Measurements from ENCODE around the gene QSOX1.

- TF ChIP-seq CTCF (IDR thresholded peaks at IDR 0.05; ENCODE audit: insufficient read depth, low read length, poor library complexity, severe bottlenecking): no peak
- TF ChIP-seq EZH2phosphoT487 (conservative IDR thresholded peaks at IDR 0.05; ENCODE audit: low read length): no peak
These were observed 1.5 kb downstream of the QSOX1 start for GRCh38 chr1:180156201-180156600.

All from SU-DHL-6 (cell line).